Gastroesophageal sphincter (tissue), 4 donors: ENCODE results near the gene ZCCHC14. TPM values are rescaled to one million over a fixed set of nuclear protein-coding genes. Genes with fewer than 3 reads are reported as not detected.

Experiments
- ATAC-seq: fragments of 150-250 bp; one replicate; pipeline ENCODE4 v1.9.1; 2016; ENCODE audit warnings: mild to moderate bottlenecking, moderate library complexity
- H3K27ac ChIP-seq, 4 donors: fragments of 200-600 bp; sonication (generic) in 3 of 4; 1 replicate in 3 of 4; 2 replicates in 1 of 4; pipeline ENCODE4 v1.5.1; 2016 to 2019
- H3K27me3 ChIP-seq: fragments of 200-600 bp; sonication (generic); one replicate; pipeline ENCODE4 v1.5.1; 2019
- H3K36me3 ChIP-seq, 2 donors: fragments of 200-600 bp; sonication (generic); one replicate each; pipeline ENCODE4 v1.5.1; 2019; ENCODE audit warnings: control low read depth in 1 of 2
- H3K4me1 ChIP-seq, 3 donors: fragments of 200-600 bp; sonication (generic); 1 replicate in 2 of 3; 2 replicates in 1 of 3; pipeline ENCODE4 v1.5.1; 2016 to 2019; ENCODE audit warnings: control low read depth in 2 of 3
- H3K4me3 ChIP-seq, 2 donors: fragments of 200-600 bp; sonication (generic); one replicate each; pipeline ENCODE4 v1.5.1; 2019; ENCODE audit warnings: mild to moderate bottlenecking in 1 of 2, moderate library complexity in 1 of 2
- H3K9me3 ChIP-seq, 3 donors: fragments of 200-600 bp; sonication (generic); one replicate each; pipeline ENCODE4 v1.5.1; 2017 to 2019; ENCODE audit warnings: control low read depth in 2 of 3
- CTCF ChIP-seq, 4 experiments: fragments of 200-600 bp in 2 of 4; fragments of 450-650 bp in 2 of 4; sonication (generic) in 1 of 4; IDR thresholded peaks; one replicate each; pipeline ENCODE4 v1.5.1; 2017 to 2019; ENCODE audit warnings: antibody characterized with exemption in 4 of 4, mild to moderate bottlenecking in 2 of 4, moderate library complexity in 2 of 4
- EP300 ChIP-seq: sonication (generic); formaldehyde crosslinking; IDR thresholded peaks from one replicate; pipeline ENCODE4 v1.6.1; 2017; ENCODE audit warnings: antibody characterized with exemption, mild to moderate bottlenecking
- POLR2A ChIP-seq, 2 donors: fragments of 450-650 bp; IDR thresholded peaks; one replicate each; pipeline ENCODE4 v1.6.1; 2017; ENCODE audit warnings: antibody characterized with exemption in 2 of 2, mild to moderate bottlenecking in 2 of 2, moderate library complexity in 1 of 2
- POLR2AphosphoS5 ChIP-seq: sonication (generic); formaldehyde crosslinking; IDR thresholded peaks from one replicate; pipeline ENCODE4 v1.6.1; 2017; ENCODE audit warnings: antibody characterized with exemption
- WGBS, 2 donors: methylation state at CpG; one replicate each; pipeline ENCODE4 v1.1.5; 2018; ENCODE audit warnings: low coverage in 1 of 2; 5-methylcytosine and 5-hydroxymethylcytosine counted together
- total RNA-seq, 4 donors: library from RNA; depleted of rRNA; stranded (reverse); fragments of >200 nt; gene quantifications; one replicate each; pipeline ENCODE4 v1.1.0, GENCODE V29; 2016

Gene ZCCHC14
- total RNA-seq, 4 donors from 2014 or later = 15.5 to 24.9 (median 19.9) TPM

- no peaks in the 10 kb centered on the region for H3K9me3 ChIP-seq
- H3K4me1 ChIP-seq = peaks cover 0 to 10% (median 0%) of the 10 kb centered on the region in 3 donors
- no peak for ATAC-seq
- no peak overlapping the region for H3K4me3 ChIP-seq
- 88 to 100% methylated on average over 4 to 6 of the region's 25 CpGs for WGBS, 2 donors
- no peak overlapping the region for H3K27ac ChIP-seq
- peaks cover 0 to 97% of the 10 kb centered on the region in 2 donors for H3K36me3 ChIP-seq
- H3K27me3 ChIP-seq = no peaks in the 10 kb centered on the region
- TF ChIP-seq POLR2AphosphoS5 = no peak
- TF ChIP-seq CTCF (IDR thresholded peaks at IDR 0.05) = no peak
- no peak for TF ChIP-seq EP300
Observed at GRCh38 chr16:87421003-87421912, 71.6 kb downstream of the ZCCHC14 start.

GRCh38 chr16:87420026-87421002, 72.5 kb downstream of the ZCCHC14 start:
- no peaks in the 10 kb centered on the region for H3K9me3 ChIP-seq
- WGBS, 2 donors = 85 to 88% methylated on average over 5 to 9 of the region's 25 CpGs
- no peak overlapping the region for H3K27ac ChIP-seq
- TF ChIP-seq CTCF (IDR thresholded peaks at IDR 0.05) (no peak), EP300 (no peak), POLR2A (IDR thresholded peaks at IDR 0.05) (no peak), POLR2AphosphoS5 (no peak)
- no peaks in the 10 kb centered on the region for H3K27me3 ChIP-seq
- peaks cover 0 to 99% of the 10 kb centered on the region in 2 donors for H3K36me3 ChIP-seq
- H3K4me1 ChIP-seq = peaks cover 0 to 5% (median 0%) of the 10 kb centered on the region in 3 donors
- H3K4me3 ChIP-seq = no peak overlapping the region
- ATAC-seq = no peak

- Histone ChIP-seq H3K27me3 (no peaks in the 10 kb centered on the region), H3K9me3 (no peaks in the 10 kb centered on the region), H3K36me3 (peaks cover 0 to 100% of the 10 kb centered on the region in 2 donors), H3K4me3 (no peak overlapping the region), H3K27ac (no peak overlapping the region), H3K4me1 (peaks cover 0 to 5% (median 0%) of the 10 kb centered on the region in 3 donors)
- no peak for ATAC-seq
- no peak for TF ChIP-seq CTCF (IDR thresholded peaks at IDR 0.05)
- TF ChIP-seq POLR2A (IDR thresholded peaks at IDR 0.05) = no peak
- no peak for TF ChIP-seq POLR2AphosphoS5
- TF ChIP-seq EP300 = no peak
- WGBS, 2 donors = 76 to 81% methylated on average over 6 of the region's 6 CpGs
Observed at GRCh38 chr16:87418644-87419043, 74.2 kb downstream of the ZCCHC14 start.

GRCh38 chr16:87418216-87418615, 74.6 kb downstream of the ZCCHC14 start:
- no peaks in the 10 kb centered on the region for H3K9me3 ChIP-seq
- H3K27ac ChIP-seq = no peak overlapping the region
- H3K4me1 ChIP-seq = peaks cover 0 to 5% (median 0%) of the 10 kb centered on the region in 3 donors
- WGBS, 2 donors = 93 to 94% methylated on average over 7 to 8 of the region's 18 CpGs
- no peaks in the 10 kb centered on the region for H3K27me3 ChIP-seq
- no peak overlapping the region for H3K4me3 ChIP-seq
- no peak for TF ChIP-seq CTCF (IDR thresholded peaks at IDR 0.05)
- no peak for TF ChIP-seq POLR2AphosphoS5
- TF ChIP-seq POLR2A (IDR thresholded peaks at IDR 0.05) = no peak
- no peak for TF ChIP-seq EP300
- ATAC-seq = no peak
- H3K36me3 ChIP-seq = peaks cover 0 to 100% of the 10 kb centered on the region in 2 donors
